Muscle of back (tissue), 11 donors: ENCODE results near the gene BLOC1S4. TPM values are rescaled to one million over a fixed set of nuclear protein-coding genes. Genes with fewer than 3 reads are reported as not detected.

Source experiments
- DNase-seq, 3 donors: peaks; one replicate each; pipeline versions ENCODE4 v3.0.0 to v3.0.0-alpha.2; 2013
- polyA plus RNA-seq, 10 donors: library from polyadenylated mRNA; unstranded; fragments of 120-200 nt; gene quantifications; one replicate each; pipeline ENCODE4 v1.2.1, GENCODE V29; 2013; ENCODE audit not compliant: insufficient read length in 10 of 10

Gene BLOC1S4
- polyA plus RNA-seq, 10 donors, result 6.1 to 10.6 (median 8.5) TPM

GRCh38 chr4:6758728-6759127 lies 42.8 kb downstream of the BLOC1S4 start:
- DNase-seq, result no peak

DNA sequence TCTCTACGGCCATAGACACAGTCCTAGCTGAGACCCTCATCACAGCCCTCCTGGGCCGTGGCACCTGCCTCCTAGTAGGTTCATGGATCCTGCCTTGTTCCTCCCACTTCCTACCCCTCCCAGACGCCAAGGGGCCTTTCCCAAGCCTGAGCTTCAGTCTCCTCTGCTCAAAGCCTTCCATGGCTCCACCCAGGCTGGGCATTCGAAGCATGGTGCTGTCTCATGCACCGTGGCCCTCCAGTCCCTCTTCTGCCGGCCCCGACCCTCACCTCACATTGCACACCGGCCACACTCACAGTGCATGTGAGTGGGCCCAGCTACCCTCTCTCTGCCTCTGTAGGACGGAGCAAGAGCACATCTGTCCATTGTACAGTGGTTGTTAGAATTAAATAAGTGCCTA lies 44.9 kb downstream of the BLOC1S4 start:
- no peak for DNase-seq

GRCh38 chr4:6761649-6762615 lies 46.0 kb downstream of the BLOC1S4 start:
- no peak for DNase-seq

- DNase-seq, result no peak
Observed at GRCh38 chr4:6763330-6763851, 47.4 kb downstream of the BLOC1S4 start.

- DNase-seq, result no peak
Observed at GRCh38 chr4:6764976-6765620, 49.1 kb downstream of the BLOC1S4 start.

DNA sequence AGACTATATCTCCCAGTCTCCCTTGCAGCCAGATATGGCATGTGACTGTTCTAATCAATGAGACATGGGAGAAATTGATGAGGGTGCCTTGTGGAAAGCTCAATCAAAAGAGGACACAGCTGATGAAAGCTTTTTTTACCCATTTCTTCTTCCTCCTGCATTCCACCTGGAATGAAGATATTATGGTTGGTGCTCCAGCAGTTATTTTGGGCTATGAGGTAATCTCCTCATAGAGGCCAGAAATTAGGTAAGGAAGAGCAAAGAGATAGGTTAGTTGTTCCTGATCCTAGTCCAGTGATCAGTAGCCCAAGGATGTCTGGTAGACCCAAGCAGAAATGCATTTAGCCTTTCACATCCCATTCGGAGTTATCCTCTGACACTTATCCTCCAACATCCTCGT lies 49.7 kb downstream of the BLOC1S4 start:
- DNase-seq, result no peak

Other genes with a start within 250 kb of the BLOC1S4 start
- gene PPP2R2C, start 243.6 kb upstream of the BLOC1S4 start, polyA plus RNA-seq, result 1 to 10 TPM in 2 of 10 donors, under 1 TPM in 8; 0.24 to 4.2 (median 0.32) TPM
- gene MAN2B2, start 141.0 kb upstream of the BLOC1S4 start, polyA plus RNA-seq, result 10 to 100 TPM in 1 of 10 donors, 1 to 10 TPM in 9; 6.0 to 10.7 (median 8.1) TPM
- 100 to 1,000 TPM; 238 to 356 (median 266) TPM for gene MRFAP1, start 75.5 kb upstream of the BLOC1S4 start, polyA plus RNA-seq
- gene S100P, start 22.3 kb upstream of the BLOC1S4 start, polyA plus RNA-seq, result 1 to 10 TPM in 8 of 10 donors, under 1 TPM in 1, not detected in 1; 0.39 to 3.2 (median 1.9) TPM
- 10 to 100 TPM; 50.5 to 76.3 (median 56.8) TPM for gene MRFAP1L1, start 6.3 kb upstream of the BLOC1S4 start, polyA plus RNA-seq
- 10 to 100 TPM; 19.3 to 21.9 (median 21.2) TPM for gene KIAA0232, start 66.6 kb downstream of the BLOC1S4 start, polyA plus RNA-seq
- gene TBC1D14, start 193.7 kb downstream of the BLOC1S4 start, polyA plus RNA-seq, result 10 to 100 TPM; 32.0 to 42.9 (median 38.1) TPM